ENCODE data around the gene HMMR. TPM values are rescaled to one million over a fixed set of nuclear protein-coding genes. Genes with fewer than 3 reads are reported as not detected.

The HMMR gene
- polyA plus RNA-seq, 1 donor (not counting 4 experiments of a cell fraction or from before 2014, with no cell fraction given), result 16.2 TPM

DNA sequence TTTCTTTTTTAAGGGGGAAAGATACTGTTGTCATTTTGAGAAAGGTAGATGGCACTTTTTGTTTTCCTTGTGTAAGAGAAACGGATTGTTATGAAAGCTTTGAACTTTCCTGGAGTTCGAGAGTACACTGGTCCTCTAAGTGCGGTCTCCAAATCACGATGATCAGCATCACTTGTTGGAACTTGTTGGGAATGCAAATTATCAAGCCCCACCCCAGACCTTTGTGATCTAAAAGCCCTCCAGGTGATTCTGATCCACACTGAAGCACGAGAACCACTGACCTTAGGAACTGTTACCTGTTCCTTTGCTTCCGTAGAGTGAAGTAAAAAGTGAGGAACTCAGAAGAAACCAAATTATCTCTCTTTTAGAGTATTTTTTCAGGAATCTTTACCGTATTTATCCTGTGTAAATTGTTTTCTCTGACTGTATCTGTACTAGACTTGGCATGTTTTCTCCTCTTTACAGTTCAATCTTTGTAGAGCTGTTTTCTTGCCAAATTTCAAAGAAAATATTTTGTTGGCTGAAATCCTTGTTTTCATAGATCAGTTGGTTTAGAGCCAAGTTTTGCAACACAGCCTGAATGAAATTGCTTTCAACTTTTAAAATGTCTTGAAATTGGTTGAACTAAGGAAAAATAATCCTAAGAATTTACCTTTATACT is 49.0 kb downstream of the HMMR start:
- peak overlapping the region; percentile 4 to 62 (median 57) for H3K4me3 ChIP-seq (ENCODE audit: control insufficient read depth in 2 of 3, extremely low read depth in 1 of 3, insufficient read depth in 2 of 3, low read depth in 1 of 3, low read length in 3 of 3)
- H3K4me2 ChIP-seq (ENCODE audit: control insufficient read depth, extremely low read depth, insufficient read depth, low read depth, low read length), result peak overlapping the region; percentile 89
- peak; percentile 81 for FAIRE-seq

DNA sequence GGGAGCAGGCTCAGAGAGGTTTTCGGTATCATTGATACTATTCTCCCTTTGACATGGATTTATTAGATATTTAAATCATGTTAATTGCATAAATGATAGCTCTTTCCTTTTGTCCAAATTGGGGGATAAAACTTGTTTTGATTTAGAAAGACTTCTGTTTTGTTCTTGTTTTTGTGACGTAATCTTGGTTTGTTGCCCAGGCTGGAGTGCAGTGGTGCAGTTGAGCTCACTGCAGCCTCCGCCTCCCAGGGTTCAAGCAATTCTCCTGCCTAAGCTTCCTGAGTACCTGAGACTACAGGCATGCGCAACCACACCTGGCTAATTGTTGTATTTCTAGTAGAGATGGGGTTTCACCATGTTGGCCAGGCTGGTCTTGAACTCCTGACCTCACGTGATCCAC is 52.1 kb downstream of the HMMR start:
- no peaks in the 10 kb centered on the region for H4K20me1 ChIP-seq (ENCODE audit: control insufficient read depth, extremely low read depth, insufficient read depth, low read length)
- H3K27me3 ChIP-seq (ENCODE audit: control insufficient read depth, extremely low read depth, insufficient read depth, low read length), result no peaks in the 10 kb centered on the region
- FAIRE-seq, result no peak
- dilution Hi-C loops (cut with MboI; ENCODE audit: extremely low pct_ligation_motif_present, low sequenced_read_pairs), result no loop called here
- H2AFZ ChIP-seq (ENCODE audit: control insufficient read depth, low read length), result no peak overlapping the region
- TF ChIP-seq, protein P1, sequence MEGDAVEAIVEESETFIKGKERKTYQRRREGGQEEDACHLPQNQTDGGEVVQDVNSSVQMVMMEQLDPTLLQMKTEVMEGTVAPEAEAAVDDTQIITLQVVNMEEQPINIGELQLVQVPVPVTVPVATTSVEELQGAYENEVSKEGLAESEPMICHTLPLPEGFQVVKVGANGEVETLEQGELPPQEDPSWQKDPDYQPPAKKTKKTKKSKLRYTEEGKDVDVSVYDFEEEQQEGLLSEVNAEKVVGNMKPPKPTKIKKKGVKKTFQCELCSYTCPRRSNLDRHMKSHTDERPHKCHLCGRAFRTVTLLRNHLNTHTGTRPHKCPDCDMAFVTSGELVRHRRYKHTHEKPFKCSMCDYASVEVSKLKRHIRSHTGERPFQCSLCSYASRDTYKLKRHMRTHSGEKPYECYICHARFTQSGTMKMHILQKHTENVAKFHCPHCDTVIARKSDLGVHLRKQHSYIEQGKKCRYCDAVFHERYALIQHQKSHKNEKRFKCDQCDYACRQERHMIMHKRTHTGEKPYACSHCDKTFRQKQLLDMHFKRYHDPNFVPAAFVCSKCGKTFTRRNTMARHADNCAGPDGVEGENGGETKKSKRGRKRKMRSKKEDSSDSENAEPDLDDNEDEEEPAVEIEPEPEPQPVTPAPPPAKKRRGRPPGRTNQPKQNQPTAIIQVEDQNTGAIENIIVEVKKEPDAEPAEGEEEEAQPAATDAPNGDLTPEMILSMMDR (optimal IDR thresholded peaks at IDR 0.05 in 1 of 3, IDR thresholded peaks at IDR 0.05 in 1 of 3, conservative IDR thresholded peaks at IDR 0.05 in 1 of 3; ENCODE audit: extremely low read depth in 1 of 3, insufficient read depth in 2 of 3, low read length in 3 of 3), result no peak
- TF ChIP-seq EZH2 (IDR thresholded peaks at IDR 0.05; ENCODE audit: low read length), result no peak
- H3K4me1 ChIP-seq (ENCODE audit: control insufficient read depth, extremely low read depth, insufficient read depth, low read length), result peaks cover 13% of the 10 kb centered on the region
- H3K9me3 ChIP-seq (ENCODE audit: control insufficient read depth, low read depth, low read length), result no peaks in the 10 kb centered on the region
- H3K27ac ChIP-seq (ENCODE audit: control insufficient read depth, insufficient read depth, low read length), result no peak overlapping the region
- peaks cover 7 to 11% of the 10 kb centered on the region in 2 experiments for H3K36me3 ChIP-seq (ENCODE audit: control insufficient read depth in 2 of 2, extremely low read depth in 1 of 2, insufficient read depth in 2 of 2, low read length in 2 of 2)
- no peak overlapping the region for H3K4me2 ChIP-seq (ENCODE audit: control insufficient read depth, extremely low read depth, insufficient read depth, low read depth, low read length)
- H3K79me2 ChIP-seq (ENCODE audit: control insufficient read depth, insufficient read depth, low read length), result peaks cover 46% of the 10 kb centered on the region
- H3K4me3 ChIP-seq (ENCODE audit: control insufficient read depth in 2 of 3, extremely low read depth in 1 of 3, insufficient read depth in 2 of 3, low read depth in 1 of 3, low read length in 3 of 3), result no peak overlapping the region
- no peaks in the 10 kb centered on the region for H3K9me1 ChIP-seq (ENCODE audit: control insufficient read depth, extremely low read depth, insufficient read depth, low read length)
- H3K9ac ChIP-seq (ENCODE audit: control insufficient read depth, extremely low read depth, insufficient read depth, low read length), result no peak overlapping the region
- DNase-seq (ENCODE audit: low read depth, low spot score), result no peak

More for the DNA sequence above, 49.0 kb downstream of the HMMR start:
- Histone ChIP-seq H2AFZ (ENCODE audit: control insufficient read depth, low read length) (peak overlapping the region; percentile 65), H3K4me1 (ENCODE audit: control insufficient read depth, extremely low read depth, insufficient read depth, low read length) (peaks cover 19% of the 10 kb centered on the region), H3K9ac (ENCODE audit: control insufficient read depth, extremely low read depth, insufficient read depth, low read length) (peak overlapping the region; percentile 89), H3K27ac (ENCODE audit: control insufficient read depth, insufficient read depth, low read length) (peak overlapping the region; percentile 94), H3K9me1 (ENCODE audit: control insufficient read depth, extremely low read depth, insufficient read depth, low read length) (no peaks in the 10 kb centered on the region), H3K79me2 (ENCODE audit: control insufficient read depth, insufficient read depth, low read length) (peaks cover 64% of the 10 kb centered on the region), H3K27me3 (ENCODE audit: control insufficient read depth, extremely low read depth, insufficient read depth, low read length) (no peaks in the 10 kb centered on the region), H4K20me1 (ENCODE audit: control insufficient read depth, extremely low read depth, insufficient read depth, low read length) (peaks cover 2% of the 10 kb centered on the region), H3K36me3 (ENCODE audit: control insufficient read depth in 2 of 2, extremely low read depth in 1 of 2, insufficient read depth in 2 of 2, low read length in 2 of 2) (peaks cover 0 to 5% of the 10 kb centered on the region in 2 experiments), H3K9me3 (ENCODE audit: control insufficient read depth, low read depth, low read length) (no peaks in the 10 kb centered on the region)
- peak; percentile 97 for DNase-seq (ENCODE audit: low read depth, low spot score)
- dilution Hi-C loops (cut with MboI; ENCODE audit: extremely low pct_ligation_motif_present, low sequenced_read_pairs), result no loop called here
- TF ChIP-seq, protein P1 (optimal IDR thresholded peaks at IDR 0.05 in 1 of 3, IDR thresholded peaks at IDR 0.05 in 1 of 3, conservative IDR thresholded peaks at IDR 0.05 in 1 of 3; ENCODE audit: extremely low read depth in 1 of 3, insufficient read depth in 2 of 3, low read length in 3 of 3), result no peak
- no peak for TF ChIP-seq EZH2 (IDR thresholded peaks at IDR 0.05; ENCODE audit: low read length)
